GM12874 (cell line): ENCODE measurements around the gene KRT27.

Experiments used
- CTCF ChIP-seq: IDR thresholded peaks from 2 replicates; pipeline ENCODE4 v1.5.1; 2011; ENCODE audit warnings: low read depth, mild to moderate bottlenecking, control low read depth, low read length, moderate library complexity; ENCODE audit not compliant: insufficient read depth

KRT27 gene

GRCh38 chr17:40815381-40815780, 33.0 kb upstream of the KRT27 start:
- TF ChIP-seq CTCF: no peak

GRCh38 chr17:40813804-40814203, 31.5 kb upstream of the KRT27 start:
- TF ChIP-seq CTCF: no peak

- no peak for TF ChIP-seq CTCF
These were observed 30.3 kb upstream of the KRT27 start for GRCh38 chr17:40812639-40813038.

GRCh38 chr17:40810494-40810893, 28.1 kb upstream of the KRT27 start:
- no peak for TF ChIP-seq CTCF

- no peak for TF ChIP-seq CTCF
These were observed 27.5 kb upstream of the KRT27 start for GRCh38 chr17:40809721-40810421.

GRCh38 chr17:40806131-40806530, 23.8 kb upstream of the KRT27 start:
- TF ChIP-seq CTCF: no peak

- peak; percentile 80 for TF ChIP-seq CTCF
These were observed 21.3 kb upstream of the KRT27 start for GRCh38 chr17:40803617-40804082.

GRCh38 chr17:40801157-40801556, 18.8 kb upstream of the KRT27 start:
- no peak for TF ChIP-seq CTCF
